Neuronal stem cell (in vitro differentiated cells): ENCODE results near the gene CHKA.

Experiments
- DNase-seq: peaks from one replicate; pipeline ENCODE4 v3.0.0-alpha.2; 2013; ENCODE audit warnings: low spot score
- H2AFZ ChIP-seq: one replicate; pipeline ENCODE4 v1.6.1; 2013; ENCODE audit warnings: mild to moderate bottlenecking, low read length, inconsistent platforms
- H2AK5ac ChIP-seq: 2 replicates; pipeline ENCODE4 v1.6.1; 2013; ENCODE audit warnings: low read depth, mild to moderate bottlenecking, inconsistent platforms, low read length, moderate library complexity, mixed read lengths
- H2BK120ac ChIP-seq: 2 replicates; pipeline ENCODE4 v1.6.1; 2013; ENCODE audit warnings: low read depth, mild to moderate bottlenecking, inconsistent platforms, low read length, moderate library complexity, mixed read lengths
- H2BK12ac ChIP-seq: one replicate; pipeline ENCODE4 v1.6.1; 2013; ENCODE audit warnings: low read length, inconsistent platforms
- H2BK15ac ChIP-seq: 2 replicates; pipeline ENCODE4 v1.6.1; 2013; ENCODE audit warnings: mild to moderate bottlenecking, low read length, inconsistent platforms, mixed read lengths
- H2BK5ac ChIP-seq: one replicate; pipeline ENCODE4 v1.6.1; 2013; ENCODE audit warnings: inconsistent platforms, mild to moderate bottlenecking, low read length, moderate library complexity
- H3K14ac ChIP-seq: one replicate; pipeline ENCODE4 v1.6.1; 2013; ENCODE audit warnings: low read length, inconsistent platforms
- H3K18ac ChIP-seq: 2 replicates; pipeline ENCODE4 v1.6.1; 2013; ENCODE audit warnings: low read length, inconsistent platforms
- H3K23ac ChIP-seq: 2 replicates; pipeline ENCODE4 v1.6.1; 2013; ENCODE audit warnings: low read depth, mild to moderate bottlenecking, mixed read lengths, low read length, inconsistent platforms; ENCODE audit not compliant: poor library complexity
- H3K27ac ChIP-seq: replicated peaks from 3 replicates; pipeline ENCODE4 v1.5.1; 2013; ENCODE audit warnings: low read length, inconsistent platforms
- H3K27me3 ChIP-seq, 3 experiments: 2 replicates each; pipeline ENCODE4 v1.6.1; 2013; ENCODE audit warnings: low read length in 3 of 3, mild to moderate bottlenecking in 2 of 3, inconsistent platforms in 1 of 3, low read depth in 1 of 3, mixed read lengths in 1 of 3, moderate library complexity in 1 of 3; ENCODE audit not compliant: control insufficient read depth in 3 of 3, insufficient read depth in 3 of 3
- H3K36me3 ChIP-seq, 2 donors: replicated peaks in 1 of 2; 2 replicates each; pipeline ENCODE4 v1.6.1; 2013; ENCODE audit warnings: low read length in 2 of 2; ENCODE audit not compliant: control insufficient read depth in 2 of 2, insufficient read depth in 2 of 2
- H3K4ac ChIP-seq: 2 replicates; pipeline ENCODE4 v1.6.1; 2013; ENCODE audit warnings: inconsistent platforms, mild to moderate bottlenecking, low read length, moderate library complexity
- H3K4me1 ChIP-seq, 2 donors: 1 replicate in 1 of 2; 2 replicates in 1 of 2; pipeline ENCODE4 v1.6.1; 2013; ENCODE audit warnings: low read length in 2 of 2, low read depth in 1 of 2; ENCODE audit not compliant: control insufficient read depth in 2 of 2, insufficient read depth in 1 of 2
- H3K4me2 ChIP-seq: one replicate; pipeline ENCODE4 v1.6.1; 2013; ENCODE audit warnings: mild to moderate bottlenecking, low read length, inconsistent platforms; ENCODE audit not compliant: insufficient read depth, poor library complexity, severe bottlenecking
- H3K4me3 ChIP-seq, 2 donors: 2 replicates each; pipeline ENCODE4 v1.5.1; 2013; ENCODE audit warnings: low read length in 2 of 2, mild to moderate bottlenecking in 2 of 2, inconsistent platforms in 1 of 2, moderate library complexity in 1 of 2
- H3K79me1 ChIP-seq: one replicate; pipeline ENCODE4 v1.6.1; 2013; ENCODE audit warnings: low read depth, mild to moderate bottlenecking, inconsistent platforms, low read length, moderate library complexity
- H3K9ac ChIP-seq: one replicate; pipeline ENCODE4 v1.6.1; 2013; ENCODE audit warnings: mild to moderate bottlenecking, low read depth, low read length, inconsistent platforms; ENCODE audit not compliant: poor library complexity
- H3K9me3 ChIP-seq, 2 donors: replicated peaks in 1 of 2; 2 replicates each; pipeline versions ENCODE3 to v1.6.1; 2013; ENCODE audit warnings: low read length in 2 of 2, mild to moderate bottlenecking in 2 of 2, inconsistent platforms in 1 of 2, low read depth in 1 of 2, mixed read lengths in 1 of 2, moderate library complexity in 1 of 2; ENCODE audit not compliant: control insufficient read depth in 2 of 2, insufficient read depth in 1 of 2
- H4K8ac ChIP-seq: one replicate; pipeline ENCODE4 v1.6.1; 2013; ENCODE audit warnings: low read depth, mild to moderate bottlenecking, inconsistent platforms, low read length, moderate library complexity
- H4K91ac ChIP-seq: one replicate; pipeline ENCODE4 v1.6.1; 2013; ENCODE audit warnings: low read length, low read depth, mild to moderate bottlenecking, inconsistent platforms; ENCODE audit not compliant: poor library complexity
- WGBS, 2 donors: extraction: QIAGEN DNeasy Blood & Tissue Kit; methylation state at CpG; one replicate each; pipeline ENCODE4 v1.1.7; 2013; ENCODE audit warnings: missing lambda C conversion rate in 2 of 2, mixed read lengths in 1 of 2; ENCODE audit not compliant: insufficient read length in 2 of 2, insufficient replicate concordance in 1 of 2; ENCODE audit errors: extremely low coverage in 2 of 2; 5-methylcytosine and 5-hydroxymethylcytosine counted together

CHKA gene

DNA sequence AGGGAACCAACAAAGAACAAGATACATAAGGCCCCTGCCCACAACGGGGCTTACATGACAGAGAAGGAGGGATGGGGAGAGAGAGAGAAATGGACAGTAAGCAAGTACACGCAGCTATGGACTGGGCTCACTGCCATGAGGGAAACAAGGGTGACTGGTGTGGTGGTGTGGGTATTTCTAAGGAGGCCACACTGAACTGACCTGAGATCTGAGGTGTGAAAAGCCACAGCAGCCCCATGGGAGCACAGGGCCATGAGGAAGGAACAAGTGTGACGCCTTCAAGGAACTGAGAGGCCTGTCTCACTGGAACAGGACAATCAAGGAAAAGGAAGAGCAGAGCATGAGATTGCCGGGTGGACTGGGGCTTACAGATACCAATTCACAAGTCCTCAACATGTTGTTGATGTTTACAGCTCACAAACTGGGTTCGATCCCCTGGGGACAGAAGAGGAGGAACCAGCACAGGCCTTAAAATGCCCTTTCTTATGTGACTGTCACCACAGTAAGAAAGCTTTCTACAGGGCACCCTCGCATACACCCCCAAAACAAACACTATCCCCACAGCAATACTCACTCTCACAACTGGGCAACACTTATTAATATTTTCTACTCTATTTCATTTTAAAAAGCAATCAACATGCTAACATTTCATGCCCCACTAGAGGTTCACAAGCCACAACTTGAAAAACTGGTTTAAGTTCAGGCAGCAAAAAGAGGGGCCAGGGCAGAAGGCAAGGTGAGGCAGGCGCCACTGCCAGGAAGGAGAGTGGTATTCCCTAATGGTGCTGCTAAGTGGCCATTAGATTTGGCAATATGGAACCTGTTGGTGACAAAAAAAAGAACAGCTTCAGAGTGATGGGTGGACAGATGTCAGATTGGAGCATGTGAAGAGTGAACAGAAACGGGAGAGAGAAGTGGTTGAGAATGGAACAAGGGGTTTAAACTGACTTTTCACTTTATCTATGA, 43.3 kb downstream of the CHKA start:
- no peaks in the 10 kb centered on the region for H3K4me1 ChIP-seq
- no peak overlapping the region for H4K91ac ChIP-seq

GRCh38 chr11:68076371-68077042, 44.7 kb downstream of the CHKA start:
- no peak for DNase-seq
- H4K91ac ChIP-seq = no peak overlapping the region
- no peak overlapping the region for H2BK15ac ChIP-seq
- H3K4me1 ChIP-seq = no peaks in the 10 kb centered on the region
- no peak overlapping the region for H3K23ac ChIP-seq
- peaks cover 13 to 83% of the 10 kb centered on the region in 2 donors for H3K36me3 ChIP-seq
- no peak overlapping the region for H3K4me2 ChIP-seq
- H3K18ac ChIP-seq = no peak overlapping the region
- H3K9ac ChIP-seq = no peak overlapping the region
- no peaks in the 10 kb centered on the region for H3K27me3 ChIP-seq
- no peak overlapping the region for H2BK120ac ChIP-seq
- no peak overlapping the region for H2BK5ac ChIP-seq
- no peak overlapping the region for H2BK12ac ChIP-seq
- H3K4ac ChIP-seq = no peak overlapping the region
- H3K4me3 ChIP-seq = no peak overlapping the region
- no CpG with 5 or more reads among the region's 11 CpGs for WGBS, 2 donors
- no peak overlapping the region for H3K27ac ChIP-seq
- no peaks in the 10 kb centered on the region for H3K9me3 ChIP-seq
- no peak overlapping the region for H4K8ac ChIP-seq
- H2AFZ ChIP-seq = no peak overlapping the region
- H3K14ac ChIP-seq = no peak overlapping the region
- H3K79me1 ChIP-seq = peaks cover 3% of the 10 kb centered on the region
- no peak overlapping the region for H2AK5ac ChIP-seq

More for the DNA sequence above, 43.3 kb downstream of the CHKA start:
- H2BK12ac ChIP-seq = no peak overlapping the region
- H3K14ac ChIP-seq = peak overlapping the region; percentile 23
- H2BK120ac ChIP-seq = no peak overlapping the region
- H2BK5ac ChIP-seq = no peak overlapping the region
- H2AFZ ChIP-seq = no peak overlapping the region
- H3K79me1 ChIP-seq = peaks cover 3% of the 10 kb centered on the region
- H3K23ac ChIP-seq = no peak overlapping the region
- H2AK5ac ChIP-seq = no peak overlapping the region
- no peaks in the 10 kb centered on the region for H3K9me3 ChIP-seq
- WGBS, 2 donors = no CpG with 5 or more reads among the region's 8 CpGs
- H3K36me3 ChIP-seq = peaks cover 10 to 75% of the 10 kb centered on the region in 2 donors
- no peak overlapping the region for H3K4ac ChIP-seq
- H2BK15ac ChIP-seq = no peak overlapping the region
- H3K9ac ChIP-seq = no peak overlapping the region
- DNase-seq = no peak
- no peak overlapping the region for H3K18ac ChIP-seq
- H3K27me3 ChIP-seq = no peaks in the 10 kb centered on the region
- no peak overlapping the region for H3K4me2 ChIP-seq
- no peak overlapping the region for H3K4me3 ChIP-seq
- H3K27ac ChIP-seq = no peak overlapping the region
- no peak overlapping the region for H4K8ac ChIP-seq

DNA sequence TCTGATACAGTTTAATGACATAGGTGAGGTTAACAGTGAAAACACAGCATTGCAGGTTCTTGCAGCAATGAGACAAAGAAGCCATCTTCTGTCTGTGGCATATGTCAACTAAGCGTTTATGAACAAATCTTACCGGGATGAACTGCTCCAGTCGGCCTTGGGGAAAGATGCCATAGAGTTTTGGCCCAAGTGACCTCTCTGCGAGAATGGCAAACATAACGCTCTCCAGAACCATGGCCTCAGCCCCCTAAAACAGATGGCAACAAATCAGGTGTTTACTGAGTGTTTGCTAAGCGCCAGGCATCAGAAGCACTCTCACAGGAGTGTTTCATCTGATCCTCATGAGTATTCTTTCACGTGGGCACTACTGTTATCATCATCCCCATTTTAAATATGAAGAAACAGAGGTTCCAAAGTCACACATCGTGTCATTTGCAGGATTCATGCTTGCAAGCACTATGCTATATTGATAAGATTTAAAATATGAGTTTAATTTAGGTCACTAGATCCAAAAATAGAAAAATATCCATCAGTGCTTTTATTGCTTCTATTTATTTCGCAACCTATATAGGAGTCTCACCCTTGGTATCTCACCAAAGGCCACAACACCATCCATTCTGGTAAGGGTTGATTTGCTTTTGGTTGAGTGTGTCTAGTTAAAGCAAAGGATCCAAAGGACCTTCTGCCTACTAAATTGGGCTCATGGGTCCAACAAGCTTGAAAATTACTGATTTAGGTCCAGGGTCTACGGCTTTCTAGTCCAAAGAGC, 46.4 kb downstream of the CHKA start:
- H3K9me3 ChIP-seq = no peaks in the 10 kb centered on the region
- H2BK15ac ChIP-seq = no peak overlapping the region
- no CpG with 5 or more reads among the region's 10 CpGs for WGBS, 2 donors
- H3K23ac ChIP-seq = no peak overlapping the region
- H3K14ac ChIP-seq = no peak overlapping the region
- no peaks in the 10 kb centered on the region for H3K4me1 ChIP-seq
- H3K4ac ChIP-seq = no peak overlapping the region
- DNase-seq = no peak
- no peak overlapping the region for H4K91ac ChIP-seq
- H4K8ac ChIP-seq = no peak overlapping the region
- no peak overlapping the region for H2BK5ac ChIP-seq
- no peak overlapping the region for H2BK120ac ChIP-seq
- H3K79me1 ChIP-seq = peaks cover 3% of the 10 kb centered on the region
- no peak overlapping the region for H3K4me2 ChIP-seq
- H2AFZ ChIP-seq = no peak overlapping the region
- no peak overlapping the region for H3K4me3 ChIP-seq
- H3K9ac ChIP-seq = no peak overlapping the region
- no peak overlapping the region for H3K18ac ChIP-seq
- no peak overlapping the region for H2AK5ac ChIP-seq
- no peak overlapping the region for H2BK12ac ChIP-seq
- H3K27me3 ChIP-seq = no peaks in the 10 kb centered on the region
- peaks cover 14 to 84% of the 10 kb centered on the region in 2 donors for H3K36me3 ChIP-seq
- no peak overlapping the region for H3K27ac ChIP-seq
